ENCODE results near the gene FGD3. TPM values are rescaled to one million over a fixed set of nuclear protein-coding genes. Genes with fewer than 3 reads are reported as not detected.

FGD3 gene
- total RNA-seq, 2 experiments from 2014 or later: 41.5 to 42.9 TPM

- peak overlapping the region; percentile 93 for H3K4me3 Mint-ChIP-seq
- peaks cover 64% of the 10 kb centered on the region for H3K4me1 Mint-ChIP-seq
- H3K27ac Mint-ChIP-seq: peak overlapping the region; percentile 99
- H3K36me3 Mint-ChIP-seq: peaks cover 52% of the 10 kb centered on the region
- H3K27me3 Mint-ChIP-seq: no peaks in the 10 kb centered on the region
- no peak for DNase-seq
- H3K9me3 Mint-ChIP-seq: peaks cover 13% of the 10 kb centered on the region
Observed at GRCh38 chr9:92965759-92966517, 18.6 kb downstream of the FGD3 start.

GRCh38 chr9:92966518-92966800 is 19.1 kb downstream of the FGD3 start:
- peak overlapping the region; percentile 99 for H3K27ac Mint-ChIP-seq
- peaks cover 8% of the 10 kb centered on the region for H3K9me3 Mint-ChIP-seq
- H3K27me3 Mint-ChIP-seq: no peaks in the 10 kb centered on the region
- peak overlapping the region; percentile 93 for H3K4me3 Mint-ChIP-seq
- peaks cover 51% of the 10 kb centered on the region for H3K36me3 Mint-ChIP-seq
- no peak for DNase-seq
- H3K4me1 Mint-ChIP-seq: peaks cover 65% of the 10 kb centered on the region

DNA sequence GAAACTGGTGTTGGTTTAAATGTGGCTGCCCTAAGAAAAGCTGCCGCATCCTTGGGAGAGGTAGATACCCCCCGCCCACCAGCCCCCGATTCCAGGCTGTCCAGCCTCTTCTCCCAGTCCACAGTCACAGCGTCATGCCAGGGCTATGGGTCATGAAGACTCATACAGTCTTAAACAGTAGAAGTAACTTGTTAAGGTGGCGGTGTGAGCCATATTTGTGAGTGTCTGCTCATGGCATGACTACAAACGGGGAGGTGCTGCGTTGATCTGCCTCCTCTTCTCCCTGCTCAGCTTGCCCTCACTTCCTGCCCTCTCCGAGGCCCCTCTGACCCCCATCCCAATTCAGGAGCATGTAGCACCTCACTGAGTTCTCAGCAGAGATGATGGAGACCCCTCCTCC is 20.8 kb downstream of the FGD3 start:
- peaks cover 54% of the 10 kb centered on the region for H3K36me3 Mint-ChIP-seq
- H3K4me1 Mint-ChIP-seq: peaks cover 67% of the 10 kb centered on the region
- H3K4me3 Mint-ChIP-seq: peak overlapping the region; percentile 93
- no peaks in the 10 kb centered on the region for H3K27me3 Mint-ChIP-seq
- DNase-seq: no peak
- no peaks in the 10 kb centered on the region for H3K9me3 Mint-ChIP-seq
- peak overlapping the region; percentile 99 for H3K27ac Mint-ChIP-seq

DNA sequence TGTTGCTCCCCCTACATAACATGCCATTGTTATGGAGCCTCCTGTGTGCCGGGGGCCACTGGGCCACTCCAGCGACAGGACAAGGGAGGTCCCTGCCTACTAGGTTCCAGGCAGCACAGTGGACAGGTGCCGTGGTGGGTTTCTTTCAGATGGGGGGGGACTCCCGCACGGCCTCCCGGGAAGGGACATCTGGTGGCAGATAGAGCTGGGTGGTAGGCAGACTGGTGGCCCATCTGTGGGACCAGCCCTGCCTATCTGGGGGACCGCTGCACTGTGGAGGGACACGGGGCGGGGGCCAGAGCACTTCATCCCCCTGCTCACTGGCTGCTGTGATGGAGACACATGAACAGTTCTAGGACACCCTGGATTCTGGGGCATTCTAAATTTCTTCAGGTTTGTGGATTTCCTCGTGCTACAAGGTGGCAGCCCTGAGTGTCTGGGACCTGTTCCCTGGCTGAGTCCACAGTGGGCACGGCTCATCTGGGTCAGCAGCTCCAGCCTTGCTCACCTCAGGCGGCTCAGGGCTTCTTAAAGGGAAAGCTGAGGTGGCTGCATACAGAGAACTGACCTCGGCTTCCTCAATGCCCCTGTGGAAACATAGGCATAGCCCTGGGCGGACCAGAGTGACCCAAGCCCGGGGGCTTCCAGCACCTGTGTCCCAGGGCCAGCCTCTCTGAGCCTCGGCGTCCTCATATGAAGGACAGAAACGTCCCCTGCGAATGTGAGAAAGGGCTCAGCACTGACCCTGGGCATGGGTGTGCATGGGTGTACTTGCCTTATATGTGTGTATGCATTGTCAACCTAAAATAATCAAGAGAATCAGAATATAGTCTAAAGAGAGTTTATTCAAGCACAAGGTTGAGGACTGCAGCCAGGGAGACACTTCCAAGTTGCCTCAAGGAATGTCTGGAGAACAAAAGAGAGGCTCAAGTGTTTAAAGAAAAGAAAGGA is 22.5 kb downstream of the FGD3 start:
- no peak for DNase-seq
- H3K27me3 Mint-ChIP-seq: no peaks in the 10 kb centered on the region

GRCh38 chr9:92970467-92970923 is 23.2 kb downstream of the FGD3 start:
- Mint-ChIP-seq H3K4me1 (peaks cover 83% of the 10 kb centered on the region), H3K27ac (peak overlapping the region; percentile 99), H3K36me3 (peaks cover 58% of the 10 kb centered on the region), H3K4me3 (peak overlapping the region; percentile 93), H3K9me3 (no peaks in the 10 kb centered on the region), H3K27me3 (no peaks in the 10 kb centered on the region)
- DNase-seq: no peak

More for the DNA sequence above, 22.5 kb downstream of the FGD3 start:
- peak overlapping the region; percentile 93 for H3K4me3 Mint-ChIP-seq
- peak overlapping the region; percentile 99 for H3K27ac Mint-ChIP-seq
- H3K36me3 Mint-ChIP-seq: peaks cover 62% of the 10 kb centered on the region
- H3K4me1 Mint-ChIP-seq: peaks cover 78% of the 10 kb centered on the region
- H3K9me3 Mint-ChIP-seq: no peaks in the 10 kb centered on the region

GRCh38 chr9:92971121-92971520 is 23.8 kb downstream of the FGD3 start:
- DNase-seq: no peak
- Mint-ChIP-seq H3K27ac (peak overlapping the region; percentile 78), H3K4me3 (peak overlapping the region; percentile 62), H3K9me3 (no peaks in the 10 kb centered on the region), H3K36me3 (peaks cover 53% of the 10 kb centered on the region), H3K27me3 (no peaks in the 10 kb centered on the region), H3K4me1 (peaks cover 86% of the 10 kb centered on the region)

DNA sequence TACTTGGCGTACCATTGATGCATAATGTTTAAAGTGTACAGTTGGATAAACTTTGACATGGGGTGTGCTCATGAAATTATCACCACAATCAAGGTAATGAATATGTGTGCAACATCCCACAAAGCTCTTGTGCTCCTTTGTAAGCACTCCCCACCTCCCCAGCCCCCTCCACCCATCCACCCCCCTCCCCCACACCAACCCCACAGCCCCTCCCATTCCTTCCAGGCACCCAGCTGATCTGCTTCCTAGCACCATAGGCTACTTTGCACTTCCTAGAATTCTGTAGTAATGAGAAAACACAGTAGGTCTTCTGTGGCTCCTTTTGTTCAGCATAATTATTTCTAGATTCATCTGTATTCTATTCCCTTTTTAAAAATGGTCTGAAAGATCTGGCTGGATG is 24.5 kb downstream of the FGD3 start:
- Mint-ChIP-seq H3K36me3 (peaks cover 50% of the 10 kb centered on the region), H3K27me3 (no peaks in the 10 kb centered on the region), H3K9me3 (no peaks in the 10 kb centered on the region), H3K4me1 (peaks cover 83% of the 10 kb centered on the region), H3K4me3 (peak overlapping the region; percentile 51), H3K27ac (peak overlapping the region; percentile 85)
- no peak for DNase-seq

DNA sequence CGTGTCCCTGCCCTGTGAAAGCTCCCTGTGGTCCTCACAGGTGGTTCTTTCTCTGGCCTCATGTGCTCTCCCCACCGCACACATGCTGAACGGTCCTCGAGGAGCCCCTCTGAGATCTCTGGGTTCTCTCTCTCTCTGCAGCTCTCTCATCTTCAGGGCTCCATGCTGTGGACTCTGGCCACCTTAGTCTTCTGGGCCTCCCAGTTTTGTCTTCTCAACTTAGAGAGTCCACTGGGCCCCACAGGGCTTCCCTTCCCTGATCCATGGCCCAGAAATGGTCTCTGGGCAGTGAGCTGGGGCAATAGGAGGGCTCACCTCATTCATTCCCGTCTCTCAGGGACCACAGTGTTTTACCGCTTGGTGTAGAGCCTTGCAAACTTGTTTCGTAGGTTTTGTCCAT is 26.4 kb downstream of the FGD3 start:
- Mint-ChIP-seq H3K27me3 (no peaks in the 10 kb centered on the region), H3K4me1 (peaks cover 77% of the 10 kb centered on the region), H3K9me3 (no peaks in the 10 kb centered on the region), H3K36me3 (peaks cover 48% of the 10 kb centered on the region), H3K27ac (peak overlapping the region; percentile 85), H3K4me3 (peak overlapping the region; percentile 22)
- no peak for DNase-seq

- no peaks in the 10 kb centered on the region for H3K27me3 Mint-ChIP-seq
- peaks cover 78% of the 10 kb centered on the region for H3K4me1 Mint-ChIP-seq
- peaks cover 53% of the 10 kb centered on the region for H3K36me3 Mint-ChIP-seq
- no peaks in the 10 kb centered on the region for H3K9me3 Mint-ChIP-seq
- DNase-seq: no peak
- no peak overlapping the region for H3K4me3 Mint-ChIP-seq
- peak overlapping the region; percentile 85 for H3K27ac Mint-ChIP-seq
Observed at GRCh38 chr9:92974161-92974661, 26.9 kb downstream of the FGD3 start.

DNA sequence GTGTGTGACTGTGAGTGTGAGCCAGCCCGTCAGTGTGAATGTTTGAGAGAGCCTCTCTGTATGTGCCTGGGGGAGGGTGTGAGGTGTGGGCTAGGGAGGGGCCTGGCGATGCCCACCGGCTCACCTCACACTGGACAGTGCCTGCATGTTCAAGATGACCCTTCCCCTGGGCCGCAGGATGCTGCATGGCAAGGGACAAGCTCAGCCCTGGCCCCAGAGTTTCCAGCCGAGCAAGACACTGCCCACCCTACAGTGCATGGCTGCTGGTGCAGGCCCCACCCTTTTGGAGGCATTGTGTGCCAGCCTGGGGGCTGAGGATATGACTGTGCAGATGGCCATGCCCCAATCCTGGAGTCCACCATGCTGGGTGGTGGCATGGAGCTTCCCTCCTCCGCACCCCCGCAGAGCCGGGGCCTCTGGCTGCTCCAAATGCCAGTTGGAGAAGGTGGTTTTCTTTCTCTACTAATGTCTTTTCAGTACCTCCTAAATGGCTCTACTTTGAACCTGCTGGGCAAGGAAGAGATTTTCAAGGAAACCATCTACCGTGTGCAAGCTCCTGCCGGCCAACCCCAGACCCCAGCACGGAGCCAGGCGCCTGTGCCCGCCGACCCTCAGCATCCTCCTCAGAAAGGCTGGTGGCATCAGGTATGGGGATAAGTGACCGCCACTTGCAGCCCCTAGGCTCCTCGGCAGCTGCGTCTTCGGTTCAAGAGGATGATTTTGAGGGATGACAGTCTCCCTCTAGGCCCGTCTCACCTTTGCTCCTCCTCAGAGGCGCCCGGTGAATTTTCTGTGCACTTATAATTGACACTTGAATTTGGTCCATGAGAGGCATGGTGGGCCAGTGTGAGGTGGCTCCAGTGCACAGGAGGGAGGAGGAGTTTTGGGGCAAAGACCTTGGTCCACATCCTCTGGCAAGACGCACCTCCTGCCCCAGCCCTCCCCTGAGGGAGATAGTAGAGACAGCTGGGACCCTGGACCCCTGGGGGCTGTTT is 27.7 kb downstream of the FGD3 start:
- peaks cover 4% of the 10 kb centered on the region for H3K9me3 Mint-ChIP-seq
- H3K36me3 Mint-ChIP-seq: peaks cover 61% of the 10 kb centered on the region
- H3K4me3 Mint-ChIP-seq: no peak overlapping the region
- peaks cover 78% of the 10 kb centered on the region for H3K4me1 Mint-ChIP-seq
- no peak for DNase-seq
- H3K27ac Mint-ChIP-seq: peak overlapping the region; percentile 74
- H3K27me3 Mint-ChIP-seq: no peaks in the 10 kb centered on the region

DNA sequence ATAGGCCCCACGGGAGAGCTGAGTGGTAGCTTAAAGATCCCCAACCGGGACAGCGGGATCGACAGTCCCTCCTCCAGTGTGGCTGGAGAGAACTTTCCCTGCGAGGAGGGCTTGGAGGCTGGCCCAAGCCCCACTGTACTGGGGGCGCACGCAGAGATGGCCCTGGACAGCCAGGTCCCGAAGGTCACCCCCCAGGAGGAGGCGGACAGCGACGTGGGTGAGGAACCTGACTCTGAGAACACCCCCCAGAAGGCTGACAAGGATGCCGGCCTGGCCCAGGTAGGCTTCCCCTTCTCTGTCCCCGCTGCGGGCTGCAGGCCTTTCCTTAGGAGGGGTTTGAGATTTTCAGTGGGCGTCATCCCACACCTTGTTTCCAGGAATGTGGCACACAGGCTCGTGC is 29.1 kb downstream of the FGD3 start:
- Mint-ChIP-seq H3K36me3 (peaks cover 68% of the 10 kb centered on the region), H3K4me3 (no peak overlapping the region), H3K9me3 (peaks cover 12% of the 10 kb centered on the region), H3K27me3 (no peaks in the 10 kb centered on the region), H3K4me1 (peaks cover 78% of the 10 kb centered on the region), H3K27ac (no peak overlapping the region)
- no peak for DNase-seq

GRCh38 chr9:92977279-92977678 is 30.0 kb downstream of the FGD3 start:
- peaks cover 71% of the 10 kb centered on the region for H3K36me3 Mint-ChIP-seq
- H3K27me3 Mint-ChIP-seq: no peaks in the 10 kb centered on the region

DNA sequence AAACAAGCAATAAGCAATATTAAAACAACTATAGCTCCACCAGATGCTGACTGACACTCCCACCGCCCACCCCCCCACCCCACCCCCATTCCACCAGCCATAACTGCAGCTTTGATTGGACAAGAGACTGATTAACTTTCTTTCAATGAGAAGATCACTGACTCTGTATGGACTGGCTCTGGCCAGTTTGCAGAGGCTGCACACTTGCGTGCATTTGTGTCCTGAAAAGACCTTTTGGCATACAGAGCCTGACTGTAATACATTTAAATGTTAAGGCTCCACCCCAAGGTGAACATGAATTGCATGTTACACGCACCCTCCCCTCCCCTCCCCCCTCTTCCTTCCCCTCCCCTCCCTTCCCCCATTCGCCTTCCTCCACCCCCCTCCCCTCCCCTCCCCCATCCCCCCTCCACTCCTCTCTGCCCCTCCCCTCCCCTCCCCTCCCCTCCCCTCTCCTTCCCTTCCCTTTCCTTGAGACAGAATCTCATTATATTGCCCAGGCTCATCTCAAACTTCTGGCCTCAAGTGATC is 31.1 kb downstream of the FGD3 start:
- H3K27ac Mint-ChIP-seq: peak overlapping the region; percentile 84
- H3K27me3 Mint-ChIP-seq: no peaks in the 10 kb centered on the region
- peaks cover 22% of the 10 kb centered on the region for H3K9me3 Mint-ChIP-seq
- no peak for DNase-seq
- peaks cover 72% of the 10 kb centered on the region for H3K36me3 Mint-ChIP-seq
- no peak overlapping the region for H3K4me3 Mint-ChIP-seq
- peaks cover 67% of the 10 kb centered on the region for H3K4me1 Mint-ChIP-seq

More at GRCh38 chr9:92977279-92977678, 30.0 kb downstream of the FGD3 start:
- H3K9me3 Mint-ChIP-seq: peaks cover 19% of the 10 kb centered on the region
- no peak overlapping the region for H3K4me3 Mint-ChIP-seq
- peaks cover 77% of the 10 kb centered on the region for H3K4me1 Mint-ChIP-seq
- no peak for DNase-seq
- H3K27ac Mint-ChIP-seq: peak overlapping the region; percentile 27

All from activated naive CD8-positive, alpha-beta T cell treated with anti-CD3 and anti-CD28 coated beads for 36 hours (primary cell).